Measurements from ENCODE around the gene IRF6.

The IRF6 gene

GRCh38 chr1:209768354-209768774 lies 37.6 kb downstream of the IRF6 start:
- no peak for TF ChIP-seq CTCF (IDR thresholded peaks at IDR 0.05; ENCODE audit: insufficient read depth, low read length, missing control alignments)
- CTCF ChIA-PET, result interaction anchor here (1.0 to 5.2 kb wide), 7 partner anchors 13 to 202 kb away, joined by 3 to 32 read pairs (median 4); partner anchors contain the start of gene TRAF3IP3
- POLR2A ChIA-PET, result interaction anchor here (1.6 kb wide), 1 partner anchor 16 kb away, joined by 10 read pairs; the partner anchor contains the start of gene C1orf74
- H3K4me3 ChIP-seq (ENCODE audit: low read depth, low read length), result no peak overlapping the region
- DNase-seq (ENCODE audit: low read depth, low spot score), result no peak

- TF ChIP-seq CTCF (IDR thresholded peaks at IDR 0.05; ENCODE audit: insufficient read depth, low read length, missing control alignments), result no peak
- no peak for DNase-seq (ENCODE audit: low read depth, low spot score)
- H3K4me3 ChIP-seq (ENCODE audit: low read depth, low read length), result no peak overlapping the region
- CTCF ChIA-PET, result interaction anchor here (0.9 to 5.2 kb wide), 6 partner anchors 12 to 191 kb away, joined by 3 to 32 read pairs (median 6); partner anchors contain the start of gene TRAF3IP3
- POLR2A ChIA-PET, result no interaction called here
Observed at GRCh38 chr1:209767706-209768105, 38.2 kb downstream of the IRF6 start.

- H3K4me3 ChIP-seq (ENCODE audit: low read depth, low read length), result no peak overlapping the region
- ChIA-PET CTCF (interaction anchor here (0.9 to 5.2 kb wide), 3 partner anchors 13 to 21 kb away, joined by 3 to 32 read pairs (median 4); no protein-coding TSS in a partner anchor), POLR2A (no interaction called here)
- TF ChIP-seq CTCF (IDR thresholded peaks at IDR 0.05; ENCODE audit: insufficient read depth, low read length, missing control alignments), result no peak
- DNase-seq (ENCODE audit: low read depth, low spot score), result no peak
Observed at GRCh38 chr1:209767096-209767495, 38.8 kb downstream of the IRF6 start.

DNA sequence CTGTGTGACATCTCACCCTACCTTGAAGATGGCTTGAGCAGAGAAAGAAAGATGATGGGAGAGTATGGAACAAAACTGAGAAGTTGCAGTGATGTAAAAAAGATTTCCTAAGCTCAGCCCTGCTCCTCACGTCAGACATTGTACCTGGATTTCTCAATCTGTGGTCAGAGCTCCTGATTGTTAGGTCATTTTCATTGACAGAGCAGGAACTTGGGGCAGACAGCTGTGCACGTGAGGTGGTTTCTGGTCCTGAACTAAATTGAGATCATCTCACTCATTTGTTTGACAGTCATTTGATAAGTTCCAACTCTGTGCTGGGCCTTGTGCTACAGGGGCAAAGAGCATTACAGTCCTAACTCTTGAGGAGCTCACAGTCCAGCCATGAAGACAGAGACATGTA lies 39.9 kb downstream of the IRF6 start:
- ChIA-PET CTCF (interaction anchor here (1.0 to 5.2 kb wide), 2 partner anchors 17 to 62 kb away, joined by 3 to 32 read pairs; partner anchors contain the start of gene UTP25), POLR2A (no interaction called here)
- H3K4me3 ChIP-seq (ENCODE audit: low read depth, low read length), result no peak overlapping the region
- no peak for TF ChIP-seq CTCF (IDR thresholded peaks at IDR 0.05; ENCODE audit: insufficient read depth, low read length, missing control alignments)
- no peak for DNase-seq (ENCODE audit: low read depth, low spot score)

GRCh38 chr1:209761011-209761635 lies 44.8 kb downstream of the IRF6 start:
- H3K4me3 ChIP-seq (ENCODE audit: low read depth, low read length), result no peak overlapping the region
- DNase-seq (ENCODE audit: low read depth, low spot score), result no peak
- ChIA-PET POLR2A (no interaction called here), CTCF (interaction anchor here (0.7 to 1.9 kb wide), 5 partner anchors 11 to 185 kb away, joined by 3 to 9 read pairs (median 4); no protein-coding TSS in a partner anchor)
- TF ChIP-seq CTCF (IDR thresholded peaks at IDR 0.05; ENCODE audit: insufficient read depth, low read length, missing control alignments), result no peak

GRCh38 chr1:209759829-209760359 lies 46.0 kb downstream of the IRF6 start:
- TF ChIP-seq CTCF (IDR thresholded peaks at IDR 0.05; ENCODE audit: insufficient read depth, low read length, missing control alignments), result no peak
- no peak overlapping the region for H3K4me3 ChIP-seq (ENCODE audit: low read depth, low read length)
- DNase-seq (ENCODE audit: low read depth, low spot score), result no peak
- ChIA-PET CTCF (interaction anchor here (0.7 to 1.9 kb wide), 3 partner anchors 10 to 12 kb away, joined by 4 to 9 read pairs (median 5); no protein-coding TSS in a partner anchor), POLR2A (no interaction called here)

All from AG04449 (cell line).